Spleen (tissue), 11 donors: ENCODE data around the gene MKRN2. TPM values are rescaled to one million over a fixed set of nuclear protein-coding genes. Genes with fewer than 3 reads are reported as not detected.
"Not testable (repeated sequence)": the region's sequence is repeated elsewhere in the genome, so short reads cannot be mapped to it uniquely, and the experiment has no call there.

Source experiments
- DNase-seq: peaks from one replicate; pipeline ENCODE4 v3.0.0-alpha.2; 2020
- H3K27ac ChIP-seq, 8 donors: fragments of 200-600 bp; sonication (generic) in 7 of 8; 1 replicate in 4 of 8; 2 replicates in 4 of 8; pipeline versions ENCODE4 v1.5.0 to v1.8.0; 2016 to 2021; ENCODE audit warnings: inconsistent platforms in 4 of 8, mild to moderate bottlenecking in 4 of 8, moderate library complexity in 1 of 8
- H3K27me3 ChIP-seq, 7 donors: fragments of 200-600 bp; sonication (generic) in 6 of 7; replicated peaks in 1 of 7; 1 replicate in 4 of 7; 2 replicates in 3 of 7; pipeline versions ENCODE4 v1.5.0 to v1.8.0; 2016 to 2021; ENCODE audit warnings: inconsistent platforms in 3 of 7, mild to moderate bottlenecking in 1 of 7
- H3K36me3 ChIP-seq, 6 donors: fragments of 200-600 bp; sonication (generic) in 5 of 6; 1 replicate in 4 of 6; 2 replicates in 2 of 6; pipeline versions ENCODE4 v1.5.0 to v1.8.0; 2016 to 2021; ENCODE audit warnings: inconsistent platforms in 2 of 6
- H3K4me1 ChIP-seq, 6 donors: fragments of 200-600 bp; sonication (generic) in 5 of 6; 1 replicate in 3 of 6; 2 replicates in 3 of 6; pipeline versions ENCODE4 v1.5.0 to v1.8.0; 2016 to 2021; ENCODE audit warnings: inconsistent platforms in 3 of 6
- H3K4me3 ChIP-seq, 8 donors: fragments of 200-600 bp; sonication (generic) in 7 of 8; 1 replicate in 4 of 8; 2 replicates in 4 of 8; pipeline versions ENCODE4 v1.5.0 to v1.8.0; 2016 to 2021; ENCODE audit warnings: inconsistent platforms in 4 of 8, mild to moderate bottlenecking in 4 of 8, moderate library complexity in 2 of 8
- H3K9me3 ChIP-seq, 8 donors: fragments of 200-600 bp; sonication (generic) in 7 of 8; 1 replicate in 4 of 8; 2 replicates in 4 of 8; pipeline versions ENCODE4 v1.5.0 to v1.8.0; 2016 to 2021; ENCODE audit warnings: inconsistent platforms in 4 of 8
- POLR2A ChIP-seq, 3 donors: fragments of 450-650 bp; IDR thresholded peaks; one replicate each; pipeline ENCODE4 v1.5.1; 2017; ENCODE audit warnings: antibody characterized with exemption in 3 of 3, mild to moderate bottlenecking in 1 of 3
- POLR2AphosphoS5 ChIP-seq, 3 donors: sonication (generic); formaldehyde crosslinking; IDR thresholded peaks; one replicate each; pipeline ENCODE4 v1.5.1; 2017; ENCODE audit warnings: antibody characterized with exemption in 3 of 3
- WGBS, 5 donors: extraction: QIAGEN DNeasy Blood & Tissue Kit in 3 of 5; methylation state at CpG; one replicate each; pipeline versions ENCODE4 v1.1.5 to v1.1.7; 2013 to 2018; 5-methylcytosine and 5-hydroxymethylcytosine counted together
- intact Hi-C: fragments of 100-400 bp; cut with DNase I; formaldehyde crosslinking; loops from one replicate; pipeline ENCODE4 v1.15.0; 2023; ENCODE audit warnings: low total_unique reads
- polyA plus RNA-seq, 3 donors: library from polyadenylated mRNA; stranded (reverse); fragments of 200-250 nt; gene quantifications; one replicate each; pipeline ENCODE4 v1.2.1, GENCODE V29; 2013
- total RNA-seq, 7 donors: library from RNA; depleted of rRNA in 3 of 7; stranded (reverse); fragments of >200 nt in 3 of 7; fragmentation: NEBNext Ultra II Directional in 4 of 7; extraction: Animal tissue kit (Norgen Biotek cat#: 25700) in 4 of 7; gene quantifications; one replicate each; pipeline versions ENCODE4 v1.1.0 to v1.2.1, GENCODE V29; 2016 to 2021
- TF ChIP-seq, protein P1 (sequence below), 11 experiments: fragments of 200-600 bp in 7 of 11; fragments of 450-650 bp in 4 of 11; sonication (generic) in 4 of 11; IDR thresholded peaks in 8 of 11; conservative IDR thresholded peaks in 3 of 11; 1 replicate in 7 of 11; 2 replicates in 4 of 11; pipeline versions ENCODE4 v1.4.0 to v1.8.0; 2016 to 2021; ENCODE audit warnings: antibody characterized with exemption in 11 of 11, inconsistent platforms in 4 of 11, mild to moderate bottlenecking in 1 of 11
- donor health status: healthy with polysubstance abuse.
- donor health status: DM: no; HTN: no; CAD: no; lungs with moderate emphysema.
- donor health status: DM: no; HTN: no; CAD: no.
- donor health status: Bipolar disorder and iron deficiency.
- donor health status: healthy.
- donor health status: DM: no; HTN: no; CAD: no.
- donor health status: DM: yes; HTN: yes; CAD: no.

Gene MKRN2
- total and polyA plus RNA-seq, 10 donors = 11.1 to 27.4 (median 19.7) TPM

DNA sequence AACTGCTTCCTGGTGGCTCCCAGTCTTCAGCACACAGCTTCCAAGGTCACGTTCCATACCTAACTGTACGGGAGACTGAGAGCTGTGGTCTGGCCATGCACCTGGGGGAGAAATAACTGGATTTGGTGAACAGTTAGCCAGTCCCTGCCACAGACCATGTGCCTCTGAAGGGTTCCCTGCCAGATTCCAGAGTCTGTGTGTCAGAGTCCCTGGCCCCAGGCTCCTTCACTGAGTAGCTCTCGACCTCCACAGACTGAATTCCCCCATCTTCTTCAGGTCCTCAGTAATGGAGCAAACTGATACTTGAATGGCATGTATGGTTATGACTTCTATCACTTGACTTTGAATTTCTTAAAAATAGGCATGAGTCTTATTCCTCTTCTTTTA is 29.1 kb upstream of the MKRN2 start:
- no peak for DNase-seq
- intact Hi-C loops = no loop called here
- Histone ChIP-seq H3K27me3 (no peaks in the 10 kb centered on the region), H3K9me3 (no peaks in the 10 kb centered on the region), H3K4me1 (no peaks in the 10 kb centered on the region), H3K4me3 (no peak overlapping the region), H3K36me3 (peaks cover 0 to 79% (median 33%) of the 10 kb centered on the region in 6 donors), H3K27ac (no peak overlapping the region)
- TF ChIP-seq POLR2A (IDR thresholded peaks at IDR 0.05) = no peak
- TF ChIP-seq, protein P1, sequence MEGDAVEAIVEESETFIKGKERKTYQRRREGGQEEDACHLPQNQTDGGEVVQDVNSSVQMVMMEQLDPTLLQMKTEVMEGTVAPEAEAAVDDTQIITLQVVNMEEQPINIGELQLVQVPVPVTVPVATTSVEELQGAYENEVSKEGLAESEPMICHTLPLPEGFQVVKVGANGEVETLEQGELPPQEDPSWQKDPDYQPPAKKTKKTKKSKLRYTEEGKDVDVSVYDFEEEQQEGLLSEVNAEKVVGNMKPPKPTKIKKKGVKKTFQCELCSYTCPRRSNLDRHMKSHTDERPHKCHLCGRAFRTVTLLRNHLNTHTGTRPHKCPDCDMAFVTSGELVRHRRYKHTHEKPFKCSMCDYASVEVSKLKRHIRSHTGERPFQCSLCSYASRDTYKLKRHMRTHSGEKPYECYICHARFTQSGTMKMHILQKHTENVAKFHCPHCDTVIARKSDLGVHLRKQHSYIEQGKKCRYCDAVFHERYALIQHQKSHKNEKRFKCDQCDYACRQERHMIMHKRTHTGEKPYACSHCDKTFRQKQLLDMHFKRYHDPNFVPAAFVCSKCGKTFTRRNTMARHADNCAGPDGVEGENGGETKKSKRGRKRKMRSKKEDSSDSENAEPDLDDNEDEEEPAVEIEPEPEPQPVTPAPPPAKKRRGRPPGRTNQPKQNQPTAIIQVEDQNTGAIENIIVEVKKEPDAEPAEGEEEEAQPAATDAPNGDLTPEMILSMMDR (IDR thresholded peaks at IDR 0.05 in 8 of 11, conservative IDR thresholded peaks at IDR 0.05 in 3 of 11) = no peak
- no peak for TF ChIP-seq POLR2AphosphoS5 (IDR thresholded peaks at IDR 0.05)
- WGBS, 5 donors = 91 to 98% (median 93%) methylated on average over 3 of the region's 3 CpGs

DNA sequence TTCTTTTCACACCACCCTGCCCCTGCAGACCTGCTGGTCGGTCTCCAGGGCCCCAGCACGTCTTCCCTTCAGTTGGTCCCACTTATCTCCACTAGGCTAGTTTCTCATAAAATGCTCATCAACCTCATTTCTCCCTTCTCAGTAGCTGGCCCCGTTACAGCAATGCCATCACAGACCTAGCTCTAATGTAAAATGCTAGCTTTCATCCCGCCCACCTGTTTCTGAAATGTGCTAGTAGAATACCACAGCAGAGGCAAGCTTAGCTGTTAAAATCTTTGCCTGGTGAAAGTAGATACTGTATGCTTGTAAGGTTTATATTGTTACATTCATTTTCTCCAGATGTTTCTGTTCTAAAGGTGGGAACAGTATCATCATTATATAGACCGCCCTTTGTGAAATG is 24.7 kb upstream of the MKRN2 start:
- Histone ChIP-seq H3K27ac (no peak overlapping the region), H3K9me3 (no peaks in the 10 kb centered on the region), H3K4me3 (no peak overlapping the region), H3K36me3 (peaks cover 0 to 54% (median 34%) of the 10 kb centered on the region in 6 donors), H3K4me1 (no peaks in the 10 kb centered on the region), H3K27me3 (no peaks in the 10 kb centered on the region)
- intact Hi-C loops = no loop called here
- WGBS, 5 donors = 91 to 93% (median 92%) methylated on average over 5 of the region's 5 CpGs
- TF ChIP-seq POLR2A (IDR thresholded peaks at IDR 0.05) (no peak), POLR2AphosphoS5 (IDR thresholded peaks at IDR 0.05) (no peak)
- TF ChIP-seq, protein P1 (IDR thresholded peaks at IDR 0.05 in 8 of 11, conservative IDR thresholded peaks at IDR 0.05 in 3 of 11) = no peak
- no peak for DNase-seq

DNA sequence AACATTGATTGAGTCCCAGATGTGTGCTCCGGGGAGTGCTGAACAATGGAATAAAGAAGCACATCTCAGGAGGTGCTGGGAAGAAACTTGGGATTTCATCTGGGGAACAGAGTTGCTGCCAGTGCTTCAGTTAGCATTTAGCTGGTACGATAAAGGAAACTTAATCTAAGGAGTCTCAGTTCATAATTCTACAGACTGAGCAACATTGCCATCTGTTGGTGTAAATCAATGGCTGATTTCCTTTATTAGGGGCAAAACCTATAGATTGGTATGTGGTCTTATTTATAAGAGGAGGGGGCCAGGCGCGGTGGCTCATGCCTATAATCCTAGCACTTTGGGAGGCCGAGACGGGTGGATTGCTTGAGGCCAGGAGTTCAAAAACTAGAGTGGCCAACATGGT is 20.5 kb upstream of the MKRN2 start:
- 92 to 98% (median 96%) methylated on average over 6 of the region's 6 CpGs for WGBS, 5 donors
- intact Hi-C loops = no loop called here
- no peaks in the 10 kb centered on the region for H3K9me3 ChIP-seq
- DNase-seq = no peak
- H3K4me1 ChIP-seq = no peaks in the 10 kb centered on the region
- TF ChIP-seq POLR2AphosphoS5 (IDR thresholded peaks at IDR 0.05) (no peak), POLR2A (IDR thresholded peaks at IDR 0.05) (no peak)
- TF ChIP-seq, protein P1 (IDR thresholded peaks at IDR 0.05 in 8 of 11, conservative IDR thresholded peaks at IDR 0.05 in 3 of 11) = no peak
- H3K4me3 ChIP-seq = no peak overlapping the region
- H3K27ac ChIP-seq = no peak overlapping the region
- no peaks in the 10 kb centered on the region for H3K27me3 ChIP-seq
- peaks cover 0 to 41% (median 16%) of the 10 kb centered on the region in 6 donors for H3K36me3 ChIP-seq

DNA sequence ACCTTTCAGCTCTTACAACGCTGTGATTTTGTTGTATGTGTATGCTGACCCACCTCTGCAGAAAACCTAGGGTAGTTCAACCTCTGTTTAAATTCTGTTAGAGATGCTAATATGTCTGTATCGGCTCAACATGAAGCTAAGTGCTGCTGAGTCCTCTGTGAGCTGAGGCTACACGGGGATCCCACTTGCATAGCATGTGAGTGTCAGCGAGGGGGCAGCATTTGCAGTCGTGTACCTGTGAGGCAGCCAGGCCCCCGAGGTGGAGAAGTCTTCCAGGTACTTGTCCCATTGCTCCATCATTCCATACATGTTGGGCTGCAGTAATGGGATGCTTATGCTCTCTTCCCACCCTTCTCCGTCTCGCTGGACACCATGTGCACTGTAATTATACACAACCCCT is 15.3 kb upstream of the MKRN2 start:
- H3K27me3 ChIP-seq = no peaks in the 10 kb centered on the region
- H3K27ac ChIP-seq = no peak overlapping the region
- 67 to 86% (median 79%) methylated on average over 8 of the region's 8 CpGs for WGBS, 5 donors
- DNase-seq = no peak
- peaks cover 0 to 15% (median 3%) of the 10 kb centered on the region in 6 donors for H3K36me3 ChIP-seq
- TF ChIP-seq, protein P1 (IDR thresholded peaks at IDR 0.05 in 8 of 11, conservative IDR thresholded peaks at IDR 0.05 in 3 of 11) = peak in 2 of 11 experiments; percentile 12 to 21
- no peak for TF ChIP-seq POLR2AphosphoS5 (IDR thresholded peaks at IDR 0.05)
- TF ChIP-seq POLR2A (IDR thresholded peaks at IDR 0.05) = no peak
- no peaks in the 10 kb centered on the region for H3K4me1 ChIP-seq
- H3K9me3 ChIP-seq = no peaks in the 10 kb centered on the region
- no peak overlapping the region for H3K4me3 ChIP-seq
- intact Hi-C loops = no loop called here

DNA sequence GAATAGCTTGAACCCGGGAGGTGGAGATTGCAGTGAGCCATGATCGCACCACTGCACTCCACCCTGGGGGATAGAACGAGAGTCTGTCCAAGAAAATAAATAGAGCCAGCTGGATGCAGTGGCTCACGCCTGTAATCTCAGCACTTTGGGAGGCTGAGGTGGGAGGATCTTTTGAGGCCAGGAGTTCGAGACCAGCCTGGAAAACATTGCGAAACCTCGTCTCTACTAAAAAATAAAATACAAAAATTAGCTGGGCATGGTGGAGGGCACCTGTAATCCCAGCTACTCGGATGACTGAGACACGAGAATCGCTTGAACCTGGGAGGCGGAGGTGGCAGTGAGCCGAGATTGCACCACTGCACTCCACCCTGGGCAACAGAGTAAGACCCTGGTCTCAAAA is 13.4 kb upstream of the MKRN2 start:
- DNase-seq, intact Hi-C loops, H3K27ac ChIP-seq, H3K27me3 ChIP-seq, H3K4me1 ChIP-seq, H3K9me3 ChIP-seq, H3K4me3 ChIP-seq: not testable (repeated sequence)
- peaks cover 0 to 15% (median 3%) of the 10 kb centered on the region in 6 donors for H3K36me3 ChIP-seq
- WGBS, 5 donors = 91 to 98% (median 94%) methylated on average over 12 of the region's 12 CpGs
